ENCODE data around the gene ZNF394.

Gene ZNF394

DNA sequence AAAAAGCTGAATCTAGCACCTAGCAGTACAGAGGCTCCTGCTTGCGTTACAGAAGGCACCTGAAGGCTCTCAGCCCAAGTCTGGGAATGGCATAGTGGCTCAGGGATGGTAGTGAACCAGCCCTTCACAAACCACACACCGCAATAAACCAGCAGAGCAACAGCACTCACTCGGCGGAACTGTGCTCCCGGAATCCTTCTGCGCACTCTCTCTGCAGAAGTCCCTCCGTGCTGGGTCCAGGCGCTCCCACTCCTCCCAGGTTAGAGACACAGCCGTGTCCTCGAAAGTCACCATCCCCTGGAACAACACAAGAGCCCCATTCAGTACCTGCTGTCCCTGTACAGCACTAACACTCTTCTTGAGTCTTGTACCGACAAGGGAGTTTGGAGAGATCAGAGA, 1.5 kb downstream of the ZNF394 start:
- H3K27me3 ChIP-seq (replicated peaks in 2 of 5; ENCODE audit: control insufficient read depth in 4 of 5, insufficient read depth in 5 of 5, low read length in 4 of 5), result no peaks in the 10 kb centered on the region
- 82% methylated on average over 9 of the region's 11 CpGs for WGBS (ENCODE audit: insufficient coverage)
- ChIA-PET CTCF (no interaction called here), POLR2A (interaction anchor here (0.8 kb wide), 1 partner anchor 118 kb away, joined by 3 read pairs; the partner anchor contains the start of gene ZSCAN25)
- peaks cover 10 to 34% (median 24%) of the 10 kb centered on the region in 4 experiments for H3K36me3 ChIP-seq (ENCODE audit: control insufficient read depth in 4 of 4, insufficient read depth in 4 of 4, low read length in 3 of 4)
- peak overlapping the region; percentile 99 to 100 for H3K27ac ChIP-seq (ENCODE audit: insufficient read depth in 1 of 2, low read depth in 1 of 2, low read length in 2 of 2, poor library complexity in 1 of 2, severe bottlenecking in 2 of 2)
- H3K4me1 ChIP-seq (ENCODE audit: control extremely low read depth in 1 of 4, control insufficient read depth in 4 of 4, insufficient read depth in 4 of 4, low read length in 3 of 4), result peaks cover 12 to 30% (median 21%) of the 10 kb centered on the region in 4 experiments
- H3K9me3 ChIP-seq (ENCODE audit: control extremely low read depth in 1 of 5, control insufficient read depth in 4 of 5, insufficient read depth in 2 of 5, low read depth in 1 of 5, low read length in 4 of 5), result peaks cover 6 to 20% (median 14%) of the 10 kb centered on the region in 5 experiments
- H3K4me3 ChIP-seq (ENCODE audit: control insufficient read depth in 1 of 7, extremely low read depth in 1 of 7, insufficient read depth in 4 of 7, low read depth in 2 of 7, low read length in 6 of 7), result peak overlapping the region in 6 of 7 experiments; percentile 52 to 100 (median 98)
- DNase-seq, result no peak

- 77% methylated on average over 3 of the region's 6 CpGs for WGBS (ENCODE audit: insufficient coverage)
- peaks cover 12 to 30% (median 21%) of the 10 kb centered on the region in 4 experiments for H3K4me1 ChIP-seq (ENCODE audit: control extremely low read depth in 1 of 4, control insufficient read depth in 4 of 4, insufficient read depth in 4 of 4, low read length in 3 of 4)
- CTCF ChIA-PET, result interaction anchor here (0.8 kb wide), 1 partner anchor 13 kb away, joined by 3 read pairs; no protein-coding TSS in a partner anchor
- peak; percentile 20 to 77 (median 62) for DNase-seq
- peaks cover 11 to 40% (median 30%) of the 10 kb centered on the region in 4 experiments for H3K36me3 ChIP-seq (ENCODE audit: control insufficient read depth in 4 of 4, insufficient read depth in 4 of 4, low read length in 3 of 4)
- peaks cover 8 to 26% (median 17%) of the 10 kb centered on the region in 5 experiments for H3K9me3 ChIP-seq (ENCODE audit: control extremely low read depth in 1 of 5, control insufficient read depth in 4 of 5, insufficient read depth in 2 of 5, low read depth in 1 of 5, low read length in 4 of 5)
- peak overlapping the region in 6 of 7 experiments; percentile 52 to 100 (median 98) for H3K4me3 ChIP-seq (ENCODE audit: control insufficient read depth in 1 of 7, extremely low read depth in 1 of 7, insufficient read depth in 4 of 7, low read depth in 2 of 7, low read length in 6 of 7)
- peak overlapping the region in 1 of 2 experiments; percentile 100 for H3K27ac ChIP-seq (ENCODE audit: insufficient read depth in 1 of 2, low read depth in 1 of 2, low read length in 2 of 2, poor library complexity in 1 of 2, severe bottlenecking in 2 of 2)
- POLR2A ChIA-PET, result interaction anchor here (0.8 kb wide), 1 partner anchor 119 kb away, joined by 3 read pairs; the partner anchor contains the start of gene ZSCAN25
- H3K27me3 ChIP-seq (replicated peaks in 2 of 5; ENCODE audit: control insufficient read depth in 4 of 5, insufficient read depth in 5 of 5, low read length in 4 of 5), result no peaks in the 10 kb centered on the region
Measured at GRCh38 chr7:99497766-99498545, 2.1 kb downstream of the ZNF394 start.

DNA sequence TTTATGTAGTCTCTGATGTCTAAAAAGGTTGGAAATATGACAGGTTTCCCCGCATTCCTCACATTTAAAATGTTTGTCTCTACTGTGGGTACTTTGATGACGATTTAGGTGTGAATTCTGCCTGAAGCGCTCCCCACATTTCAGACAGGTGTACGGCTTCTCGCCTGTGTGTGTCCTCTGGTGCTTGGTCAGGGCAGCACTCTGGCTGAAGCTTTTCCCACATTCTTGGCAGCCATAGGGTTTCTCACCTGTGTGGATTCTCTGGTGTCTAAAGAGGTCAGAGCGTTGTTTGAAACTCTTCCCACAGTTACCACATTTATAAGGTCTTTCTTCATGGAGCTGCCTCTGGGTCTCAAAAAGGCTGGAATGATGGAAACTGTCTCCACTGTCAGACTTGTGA, 6.3 kb downstream of the ZNF394 start:
- Histone ChIP-seq H3K27ac (ENCODE audit: insufficient read depth in 1 of 2, low read depth in 1 of 2, low read length in 2 of 2, poor library complexity in 1 of 2, severe bottlenecking in 2 of 2) (no peak overlapping the region), H3K36me3 (ENCODE audit: control insufficient read depth in 4 of 4, insufficient read depth in 4 of 4, low read length in 3 of 4) (peaks cover 16 to 49% (median 39%) of the 10 kb centered on the region in 4 experiments), H3K4me1 (ENCODE audit: control extremely low read depth in 1 of 4, control insufficient read depth in 4 of 4, insufficient read depth in 4 of 4, low read length in 3 of 4) (peaks cover 11 to 16% (median 15%) of the 10 kb centered on the region in 4 experiments), H3K9me3 (ENCODE audit: control extremely low read depth in 1 of 5, control insufficient read depth in 4 of 5, insufficient read depth in 2 of 5, low read depth in 1 of 5, low read length in 4 of 5) (peaks cover 8 to 34% (median 17%) of the 10 kb centered on the region in 5 experiments), H3K4me3 (ENCODE audit: control insufficient read depth in 1 of 7, extremely low read depth in 1 of 7, insufficient read depth in 4 of 7, low read depth in 2 of 7, low read length in 6 of 7) (peak overlapping the region in 1 of 7 experiments; percentile 10), H3K27me3 (replicated peaks in 2 of 5; ENCODE audit: control insufficient read depth in 4 of 5, insufficient read depth in 5 of 5, low read length in 4 of 5) (no peaks in the 10 kb centered on the region)
- WGBS (ENCODE audit: insufficient coverage), result 100% methylated on average over 6 of the region's 6 CpGs
- CTCF ChIA-PET, result no interaction called here
- DNase-seq, result no peak
- POLR2A ChIA-PET, result interaction anchor here (0.5 kb wide), 1 partner anchor 73 kb away, joined by 3 read pairs; no protein-coding TSS in a partner anchor

DNA sequence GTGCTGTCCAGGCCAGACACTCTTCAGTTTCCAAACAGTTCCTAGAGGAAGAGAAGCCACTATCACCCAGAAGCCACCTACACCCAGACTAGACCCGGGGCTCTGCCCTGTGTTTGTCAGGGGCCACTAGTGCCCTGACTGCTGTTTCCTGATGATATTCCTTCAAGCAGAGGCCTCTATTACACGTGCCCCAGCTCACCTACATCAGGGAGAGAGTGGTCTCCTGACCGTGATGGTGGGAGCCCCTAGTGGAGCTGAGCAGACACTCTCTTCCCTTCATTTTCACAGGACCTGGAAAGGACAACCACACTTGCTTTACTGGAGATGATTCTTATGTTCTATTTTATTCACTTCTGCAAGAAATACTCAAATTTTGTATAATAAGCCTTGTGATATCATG, 9.2 kb downstream of the ZNF394 start:
- CTCF ChIA-PET, result interaction anchor here (1.2 to 2.8 kb wide), 3 partner anchors 12 to 40 kb away, joined by 3 to 11 read pairs (median 4); partner anchors contain the start of gene ZNF789
- no CpG with 5 or more reads among the region's 3 CpGs for WGBS (ENCODE audit: insufficient coverage)
- H3K27me3 ChIP-seq (replicated peaks in 2 of 5; ENCODE audit: control insufficient read depth in 4 of 5, insufficient read depth in 5 of 5, low read length in 4 of 5), result no peaks in the 10 kb centered on the region
- peaks cover 8 to 30% (median 17%) of the 10 kb centered on the region in 5 experiments for H3K9me3 ChIP-seq (ENCODE audit: control extremely low read depth in 1 of 5, control insufficient read depth in 4 of 5, insufficient read depth in 2 of 5, low read depth in 1 of 5, low read length in 4 of 5)
- DNase-seq, result no peak
- POLR2A ChIA-PET, result no interaction called here
- no peak overlapping the region for H3K4me3 ChIP-seq (ENCODE audit: control insufficient read depth in 1 of 7, extremely low read depth in 1 of 7, insufficient read depth in 4 of 7, low read depth in 2 of 7, low read length in 6 of 7)
- H3K4me1 ChIP-seq (ENCODE audit: control extremely low read depth in 1 of 4, control insufficient read depth in 4 of 4, insufficient read depth in 4 of 4, low read length in 3 of 4), result no peaks in the 10 kb centered on the region
- peaks cover 20 to 48% (median 35%) of the 10 kb centered on the region in 4 experiments for H3K36me3 ChIP-seq (ENCODE audit: control insufficient read depth in 4 of 4, insufficient read depth in 4 of 4, low read length in 3 of 4)
- H3K27ac ChIP-seq (ENCODE audit: insufficient read depth in 1 of 2, low read depth in 1 of 2, low read length in 2 of 2, poor library complexity in 1 of 2, severe bottlenecking in 2 of 2), result no peak overlapping the region

DNA sequence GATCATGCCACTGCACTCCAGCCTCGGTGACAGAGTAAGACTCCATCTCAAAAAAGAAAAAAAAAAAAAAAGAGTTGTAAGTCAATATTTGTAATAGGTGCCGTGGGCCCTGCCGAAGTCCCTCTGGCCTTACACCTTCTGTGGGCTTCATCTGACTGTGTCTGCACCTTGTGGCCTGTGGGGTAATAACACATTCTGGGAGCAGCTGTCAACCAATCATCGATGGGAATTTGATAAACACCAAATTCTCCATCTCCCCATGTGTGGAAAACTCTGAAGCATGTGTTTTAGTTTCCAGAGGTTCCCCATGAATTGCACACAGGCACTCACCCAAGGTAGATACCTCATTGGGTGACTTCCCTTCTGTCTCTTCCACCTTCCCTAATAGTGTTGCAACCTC, 10.8 kb downstream of the ZNF394 start:
- WGBS (ENCODE audit: insufficient coverage), result 100% methylated on average over 4 of the region's 4 CpGs
- CTCF ChIA-PET, result interaction anchor here (0.6 to 1.0 kb wide), 3 partner anchors 13 to 405 kb away, joined by 3 read pairs; no protein-coding TSS in a partner anchor
- POLR2A ChIA-PET, result no interaction called here

GRCh38 chr7:99485094-99485493, 15.0 kb downstream of the ZNF394 start:
- H3K4me1 ChIP-seq (ENCODE audit: control extremely low read depth in 1 of 4, control insufficient read depth in 4 of 4, insufficient read depth in 4 of 4, low read length in 3 of 4), result no peaks in the 10 kb centered on the region
- peaks cover 5 to 39% (median 22%) of the 10 kb centered on the region in 4 experiments for H3K36me3 ChIP-seq (ENCODE audit: control insufficient read depth in 4 of 4, insufficient read depth in 4 of 4, low read length in 3 of 4)
- no peaks in the 10 kb centered on the region for H3K9me3 ChIP-seq (ENCODE audit: control extremely low read depth in 1 of 5, control insufficient read depth in 4 of 5, insufficient read depth in 2 of 5, low read depth in 1 of 5, low read length in 4 of 5)
- ChIA-PET POLR2A (no interaction called here), CTCF (interaction anchor here (0.7 kb wide), 1 partner anchor 13 kb away, joined by 3 read pairs; no protein-coding TSS in a partner anchor)
- no peaks in the 10 kb centered on the region for H3K27me3 ChIP-seq (replicated peaks in 2 of 5; ENCODE audit: control insufficient read depth in 4 of 5, insufficient read depth in 5 of 5, low read length in 4 of 5)
- H3K4me3 ChIP-seq (ENCODE audit: control insufficient read depth in 1 of 7, extremely low read depth in 1 of 7, insufficient read depth in 4 of 7, low read depth in 2 of 7, low read length in 6 of 7), result no peak overlapping the region
- no peak for DNase-seq
- WGBS (ENCODE audit: insufficient coverage), result 86% methylated on average over 2 of the region's 5 CpGs
- H3K27ac ChIP-seq (ENCODE audit: insufficient read depth in 1 of 2, low read depth in 1 of 2, low read length in 2 of 2, poor library complexity in 1 of 2, severe bottlenecking in 2 of 2), result no peak overlapping the region

More for the DNA sequence above, 10.8 kb downstream of the ZNF394 start:
- Histone ChIP-seq H3K36me3 (ENCODE audit: control insufficient read depth in 4 of 4, insufficient read depth in 4 of 4, low read length in 3 of 4) (peaks cover 17 to 46% (median 33%) of the 10 kb centered on the region in 4 experiments), H3K4me3 (ENCODE audit: control insufficient read depth in 1 of 7, extremely low read depth in 1 of 7, insufficient read depth in 4 of 7, low read depth in 2 of 7, low read length in 6 of 7) (no peak overlapping the region), H3K27me3 (replicated peaks in 2 of 5; ENCODE audit: control insufficient read depth in 4 of 5, insufficient read depth in 5 of 5, low read length in 4 of 5) (no peaks in the 10 kb centered on the region), H3K9me3 (ENCODE audit: control extremely low read depth in 1 of 5, control insufficient read depth in 4 of 5, insufficient read depth in 2 of 5, low read depth in 1 of 5, low read length in 4 of 5) (peaks cover 6 to 20% (median 12%) of the 10 kb centered on the region in 5 experiments), H3K4me1 (ENCODE audit: control extremely low read depth in 1 of 4, control insufficient read depth in 4 of 4, insufficient read depth in 4 of 4, low read length in 3 of 4) (no peaks in the 10 kb centered on the region), H3K27ac (ENCODE audit: insufficient read depth in 1 of 2, low read depth in 1 of 2, low read length in 2 of 2, poor library complexity in 1 of 2, severe bottlenecking in 2 of 2) (no peak overlapping the region)
- peak in 2 of 3 donors; percentile 34 to 52 for DNase-seq

Data from common myeloid progenitor, CD34-positive (primary cell).